Superior temporal gyrus (tissue), 1 donor: ENCODE results near the gene KLHL25.

Source experiments
- DNase-seq: peaks from one replicate; pipeline ENCODE4 v3.0.0-alpha.2; 2016; ENCODE audit errors: extremely low spot score

The KLHL25 gene

GRCh38 chr15:85717212-85717611 is 77.5 kb downstream of the KLHL25 start:
- no peak for DNase-seq

GRCh38 chr15:85716261-85716660 is 78.5 kb downstream of the KLHL25 start:
- no peak for DNase-seq

GRCh38 chr15:85711580-85712192 is 83.0 kb downstream of the KLHL25 start:
- DNase-seq, result no peak

- DNase-seq, result no peak
These were observed 84.3 kb downstream of the KLHL25 start for GRCh38 chr15:85710340-85710842.
